Stomach (tissue), 4 donors: ENCODE results near the gene GANAB.

Source experiments
- CTCF ChIP-seq, 7 experiments: fragments of 450-650 bp in 4 of 7; fragments of 200-600 bp in 3 of 7; sonication (generic) in 3 of 7; IDR thresholded peaks; one replicate each; pipeline ENCODE4 v1.5.1; 2016 to 2019; ENCODE audit warnings: antibody characterized with exemption in 7 of 7, control low read depth in 2 of 7, mild to moderate bottlenecking in 1 of 7
- EP300 ChIP-seq: sonication (generic); formaldehyde crosslinking; IDR thresholded peaks from one replicate; pipeline ENCODE4 v1.6.1; 2017; ENCODE audit warnings: antibody characterized with exemption
- POLR2A ChIP-seq, 4 donors: fragments of 450-650 bp; IDR thresholded peaks; one replicate each; pipeline ENCODE4 v1.6.1; 2016; ENCODE audit warnings: antibody characterized with exemption in 4 of 4, control low read depth in 2 of 4, mild to moderate bottlenecking in 1 of 4, moderate library complexity in 1 of 4
- POLR2AphosphoS5 ChIP-seq, 3 donors: sonication (generic); formaldehyde crosslinking; IDR thresholded peaks; one replicate each; pipeline ENCODE4 v1.6.1; 2016; ENCODE audit warnings: antibody characterized with exemption in 3 of 3

DNA sequence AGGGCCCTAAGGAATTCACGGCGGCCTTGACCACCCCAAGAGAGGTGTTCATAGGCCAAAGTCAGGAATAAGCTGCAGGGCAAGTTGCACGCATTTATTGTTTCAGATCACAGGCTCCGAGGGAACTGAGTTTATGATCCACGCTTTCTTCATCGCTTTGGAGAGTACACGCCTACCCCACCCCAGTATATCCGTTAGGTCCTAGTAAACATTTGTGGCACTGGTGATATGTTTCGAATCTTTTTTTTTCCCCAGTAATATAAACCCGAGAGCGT is 805 bp downstream of the GANAB start:
- TF ChIP-seq CTCF (IDR thresholded peaks at IDR 0.05): no peak
- no peak for TF ChIP-seq POLR2A (IDR thresholded peaks at IDR 0.05)
- no peak for TF ChIP-seq POLR2AphosphoS5 (IDR thresholded peaks at IDR 0.05)
- no peak for TF ChIP-seq EP300
